K562 (cell line): Measurements from ENCODE around the gene CHERP. TPM values are rescaled to one million over a fixed set of nuclear protein-coding genes. Genes with fewer than 3 reads are reported as not detected.

ENCODE experiments used
- BRD4 ChIP-seq: fragments of 200-600 bp; sonication (generic); IDR thresholded peaks from 2 replicates; pipeline ENCODE4 v1.6.1; 2017; ENCODE audit warnings: inconsistent platforms
- CAMTA2 ChIP-seq: fragments of 250-450 bp; sonication (Bioruptor Pico); conservative IDR thresholded peaks from 2 replicates; pipeline ENCODE4 v1.5.1; 2022
- EGR1 ChIP-seq: fragments of 450-650 bp; conservative IDR thresholded peaks from 2 replicates; pipeline ENCODE4 v1.6.1; 2017; ENCODE audit warnings: mild to moderate bottlenecking
- ELF1 ChIP-seq: fragments of 200-800 bp; sonication (Bioruptor generic); IDR thresholded peaks from 2 replicates; pipeline ENCODE4 v1.6.1; 2016; ENCODE audit warnings: missing genetic modification characterization, missing compliant biosample characterization
- FOXP1 ChIP-seq: sonication (generic); formaldehyde crosslinking; IDR thresholded peaks from 2 replicates; pipeline ENCODE4 v1.8.0; 2022; ENCODE audit warnings: mild to moderate bottlenecking, missing genetic modification reagents
- NBN ChIP-seq: fragments of 450-650 bp; IDR thresholded peaks from 2 replicates; pipeline ENCODE4 v1.6.1; 2016; ENCODE audit warnings: low read depth, mild to moderate bottlenecking
- POU5F1 ChIP-seq: fragments of 150-350 bp; IDR thresholded peaks from 2 replicates; pipeline ENCODE4 v1.6.1; 2014; ENCODE audit warnings: borderline replicate concordance, low read length, low read depth, mild to moderate bottlenecking; ENCODE audit not compliant: partially characterized antibody
- RHOXF2B ChIP-seq: fragments of 250-450 bp; sonication (Bioruptor Pico); conservative IDR thresholded peaks from 2 replicates; pipeline ENCODE4 v1.5.1; 2021
- TBL1XR1 ChIP-seq, 2 experiments: IDR thresholded peaks; 2 replicates each; pipeline ENCODE4 v1.6.1; 2012; ENCODE audit warnings: improper control_type of control experiment in 2 of 2, low read length in 2 of 2, mild to moderate bottlenecking in 1 of 2
- ZNF696 ChIP-seq: fragments of 250-450 bp; sonication (Bioruptor Pico); conservative IDR thresholded peaks from 2 replicates; pipeline ENCODE4 v1.4.0; 2020; ENCODE audit warnings: mild to moderate bottlenecking, moderate library complexity
- ZNF707 ChIP-seq: fragments of 250-450 bp; sonication (Bioruptor Pico); conservative IDR thresholded peaks from 2 replicates; pipeline ENCODE4 v1.8.0; 2022; ENCODE audit warnings: inconsistent platforms, mild to moderate bottlenecking, moderate library complexity
- polyA plus RNA-seq, 8 experiments: library from polyadenylated mRNA; depleted of rRNA in 4 of 8; stranded (reverse) in 5 of 8; unstranded in 3 of 8; fragments of >200 nt; fragmentation: Nextera tagmentation in 2 of 8; fragmentation: Illumina TruSeq in 1 of 8; extraction: Ambion mirVana in 2 of 8; extraction: Trizol in 1 of 8; gene quantifications; 2 replicates each; pipeline versions ENCODE4 v1.2.1 to v1.2.3, GENCODE V29; 2011 to 2014; ENCODE audit warnings: inconsistent platforms in 1 of 8, missing spikeins in 1 of 8
- total RNA-seq, 7 experiments: library from RNA; depleted of rRNA in 6 of 7; stranded (reverse); fragments of >200 nt in 6 of 7; fragmentation: Illumina TruSeq in 2 of 7; extraction: Trizol in 2 of 7; gene quantifications; 2 replicates each; pipeline versions ENCODE4 v1.2.1 to v1.2.3, GENCODE V29; 2011 to 2021; ENCODE audit warnings: low replicate concordance in 1 of 7
- TF ChIP-seq, protein P1 (sequence below): sonication (generic); formaldehyde crosslinking; IDR thresholded peaks from 2 replicates; pipeline ENCODE4 v1.8.0; 2022; ENCODE audit warnings: mild to moderate bottlenecking, missing genetic modification reagents
- TF ChIP-seq, protein P2 (sequence below): fragments of 450-650 bp; formaldehyde crosslinking; IDR thresholded peaks from 2 replicates; pipeline ENCODE4 v1.4.0; 2020; ENCODE audit warnings: mild to moderate bottlenecking, moderate library complexity

Gene CHERP
- total and polyA plus RNA-seq, 9 of the 15 experiments (the other 6 are each of a cell fraction or from before 2014, with no cell fraction given) = 0.60 to 85.1 (median 7.8) TPM

GRCh38 chr19:16509141-16510061 lies 32.8 kb downstream of the CHERP start (continued):
- TF ChIP-seq, protein P1, sequence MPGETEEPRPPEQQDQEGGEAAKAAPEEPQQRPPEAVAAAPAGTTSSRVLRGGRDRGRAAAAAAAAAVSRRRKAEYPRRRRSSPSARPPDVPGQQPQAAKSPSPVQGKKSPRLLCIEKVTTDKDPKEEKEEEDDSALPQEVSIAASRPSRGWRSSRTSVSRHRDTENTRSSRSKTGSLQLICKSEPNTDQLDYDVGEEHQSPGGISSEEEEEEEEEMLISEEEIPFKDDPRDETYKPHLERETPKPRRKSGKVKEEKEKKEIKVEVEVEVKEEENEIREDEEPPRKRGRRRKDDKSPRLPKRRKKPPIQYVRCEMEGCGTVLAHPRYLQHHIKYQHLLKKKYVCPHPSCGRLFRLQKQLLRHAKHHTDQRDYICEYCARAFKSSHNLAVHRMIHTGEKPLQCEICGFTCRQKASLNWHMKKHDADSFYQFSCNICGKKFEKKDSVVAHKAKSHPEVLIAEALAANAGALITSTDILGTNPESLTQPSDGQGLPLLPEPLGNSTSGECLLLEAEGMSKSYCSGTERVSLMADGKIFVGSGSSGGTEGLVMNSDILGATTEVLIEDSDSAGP (CRISPR knock-in tag) = no peak
- TF ChIP-seq EGR1 = no peak
- no peak for TF ChIP-seq RHOXF2B
- TF ChIP-seq, protein P2, sequence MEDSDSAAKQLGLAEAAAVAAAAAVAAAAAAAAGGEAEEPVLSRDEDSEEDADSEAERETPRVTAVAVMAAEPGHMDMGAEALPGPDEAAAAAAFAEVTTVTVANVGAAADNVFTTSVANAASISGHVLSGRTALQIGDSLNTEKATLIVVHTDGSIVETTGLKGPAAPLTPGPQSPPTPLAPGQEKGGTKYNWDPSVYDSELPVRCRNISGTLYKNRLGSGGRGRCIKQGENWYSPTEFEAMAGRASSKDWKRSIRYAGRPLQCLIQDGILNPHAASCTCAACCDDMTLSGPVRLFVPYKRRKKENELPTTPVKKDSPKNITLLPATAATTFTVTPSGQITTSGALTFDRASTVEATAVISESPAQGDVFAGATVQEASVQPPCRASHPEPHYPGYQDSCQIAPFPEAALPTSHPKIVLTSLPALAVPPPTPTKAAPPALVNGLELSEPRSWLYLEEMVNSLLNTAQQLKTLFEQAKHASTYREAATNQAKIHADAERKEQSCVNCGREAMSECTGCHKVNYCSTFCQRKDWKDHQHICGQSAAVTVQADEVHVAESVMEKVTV (CRISPR knock-in tag) = no peak
- TF ChIP-seq POU5F1 = no peak
- no peak for TF ChIP-seq ZNF707
- TF ChIP-seq FOXP1 = no peak
- TF ChIP-seq NBN = no peak
- TF ChIP-seq ZNF696 = no peak
- no peak for TF ChIP-seq TBL1XR1 (IDR thresholded peaks at IDR 0.05; ENCODE audit: low read length in 2 of 2)
- no peak for TF ChIP-seq ELF1
- TF ChIP-seq CAMTA2 (CRISPR knock-in tag) = no peak
- no peak for TF ChIP-seq BRD4
